IPS-18a (cell line): Measurements from ENCODE around the gene DTNBP1.

Experiments used
- H3K27ac ChIP-seq: one replicate; pipeline ENCODE4 v1.5.1; 2013; ENCODE audit warnings: low read length
- H3K27me3 ChIP-seq: one replicate; pipeline ENCODE4 v1.6.1; 2013; ENCODE audit warnings: mild to moderate bottlenecking, low read length; ENCODE audit not compliant: control insufficient read depth, insufficient read depth
- H3K36me3 ChIP-seq: one replicate; pipeline ENCODE4 v1.6.1; 2013; ENCODE audit warnings: low read depth, low read length; ENCODE audit not compliant: control insufficient read depth
- H3K4me1 ChIP-seq: one replicate; pipeline ENCODE4 v1.6.1; 2013; ENCODE audit warnings: low read depth, low read length; ENCODE audit not compliant: control insufficient read depth
- H3K4me3 ChIP-seq: one replicate; pipeline ENCODE4 v1.5.1; 2013; ENCODE audit warnings: low read length
- H3K9ac ChIP-seq: one replicate; pipeline ENCODE4 v1.6.1; 2013; ENCODE audit warnings: mild to moderate bottlenecking, low read length, moderate library complexity
- H3K9me3 ChIP-seq: one replicate; pipeline ENCODE4 v1.6.1; 2013; ENCODE audit warnings: low read depth, low read length; ENCODE audit not compliant: control insufficient read depth

Gene DTNBP1

DNA sequence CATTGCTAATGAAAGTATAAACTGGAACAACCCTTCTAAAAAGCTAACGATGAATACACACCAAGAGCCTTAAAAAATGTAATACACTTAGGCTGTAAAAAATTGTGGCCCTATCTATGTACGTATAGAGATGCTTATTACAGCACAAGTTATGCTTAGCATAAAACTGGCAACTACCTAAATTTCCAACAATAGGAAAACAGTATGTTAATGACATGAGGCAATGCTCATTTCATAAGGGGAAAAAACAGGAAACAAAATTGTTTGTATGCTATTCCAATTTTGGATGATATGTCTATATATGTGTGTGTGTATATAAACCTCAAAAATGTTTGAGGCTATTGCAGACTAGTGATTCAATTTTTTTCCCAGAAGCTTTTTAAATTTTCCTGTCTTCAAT, 82.5 kb downstream of the DTNBP1 start:
- no peaks in the 10 kb centered on the region for H3K36me3 ChIP-seq
- H3K27me3 ChIP-seq = no peaks in the 10 kb centered on the region
- no peak overlapping the region for H3K9ac ChIP-seq
- H3K27ac ChIP-seq = no peak overlapping the region
- no peak overlapping the region for H3K4me3 ChIP-seq
- H3K9me3 ChIP-seq = no peaks in the 10 kb centered on the region
- H3K4me1 ChIP-seq = peaks cover 15% of the 10 kb centered on the region

GRCh38 chr6:15578716-15579391, 84.0 kb downstream of the DTNBP1 start:
- Histone ChIP-seq H3K9ac (no peak overlapping the region), H3K27ac (no peak overlapping the region), H3K4me3 (no peak overlapping the region), H3K36me3 (no peaks in the 10 kb centered on the region), H3K27me3 (no peaks in the 10 kb centered on the region), H3K4me1 (peaks cover 22% of the 10 kb centered on the region), H3K9me3 (no peaks in the 10 kb centered on the region)

- Histone ChIP-seq H3K27me3 (no peaks in the 10 kb centered on the region), H3K9ac (no peak overlapping the region), H3K36me3 (no peaks in the 10 kb centered on the region), H3K9me3 (no peaks in the 10 kb centered on the region), H3K4me1 (peaks cover 24% of the 10 kb centered on the region), H3K27ac (no peak overlapping the region), H3K4me3 (no peak overlapping the region)
Measured at GRCh38 chr6:15577550-15578171, 85.2 kb downstream of the DTNBP1 start.

- peaks cover 24% of the 10 kb centered on the region for H3K4me1 ChIP-seq
- no peaks in the 10 kb centered on the region for H3K27me3 ChIP-seq
- no peak overlapping the region for H3K9ac ChIP-seq
- H3K4me3 ChIP-seq = no peak overlapping the region
- no peaks in the 10 kb centered on the region for H3K36me3 ChIP-seq
- H3K27ac ChIP-seq = no peak overlapping the region
- no peaks in the 10 kb centered on the region for H3K9me3 ChIP-seq
Measured at GRCh38 chr6:15577106-15577505, 85.7 kb downstream of the DTNBP1 start.

- H3K4me3 ChIP-seq = no peak overlapping the region
- no peaks in the 10 kb centered on the region for H3K9me3 ChIP-seq
- no peak overlapping the region for H3K9ac ChIP-seq
- H3K36me3 ChIP-seq = no peaks in the 10 kb centered on the region
- peaks cover 24% of the 10 kb centered on the region for H3K4me1 ChIP-seq
- H3K27ac ChIP-seq = no peak overlapping the region
- H3K27me3 ChIP-seq = no peaks in the 10 kb centered on the region
Measured at GRCh38 chr6:15575357-15576033, 87.3 kb downstream of the DTNBP1 start.

DNA sequence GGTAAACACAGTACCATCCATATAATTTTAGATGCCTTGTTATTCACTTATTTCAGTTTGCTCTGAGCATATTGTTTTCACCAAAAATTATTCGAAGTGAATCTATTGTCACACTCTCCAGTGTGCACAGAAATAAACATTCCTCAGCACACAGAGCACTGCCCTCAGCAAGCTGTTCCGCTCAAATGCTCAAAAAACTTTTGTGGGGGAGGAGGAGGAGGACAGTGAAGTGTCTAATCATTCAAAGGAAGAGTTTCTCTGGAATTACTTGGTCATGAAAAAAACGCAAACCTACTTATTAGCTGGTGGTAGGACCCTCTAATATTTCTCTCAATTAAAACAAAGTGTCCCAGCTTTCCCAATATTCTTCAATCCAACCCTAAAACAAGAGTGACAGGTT, 88.3 kb downstream of the DTNBP1 start:
- Histone ChIP-seq H3K36me3 (no peaks in the 10 kb centered on the region), H3K4me1 (peaks cover 24% of the 10 kb centered on the region), H3K4me3 (no peak overlapping the region), H3K27ac (no peak overlapping the region), H3K9ac (no peak overlapping the region), H3K9me3 (no peaks in the 10 kb centered on the region), H3K27me3 (no peaks in the 10 kb centered on the region)

- Histone ChIP-seq H3K9me3 (no peaks in the 10 kb centered on the region), H3K9ac (no peak overlapping the region), H3K4me3 (no peak overlapping the region), H3K27me3 (no peaks in the 10 kb centered on the region), H3K4me1 (peaks cover 24% of the 10 kb centered on the region), H3K36me3 (no peaks in the 10 kb centered on the region), H3K27ac (no peak overlapping the region)
Measured at GRCh38 chr6:15574023-15574422, 88.8 kb downstream of the DTNBP1 start.

- no peak overlapping the region for H3K27ac ChIP-seq
- no peaks in the 10 kb centered on the region for H3K36me3 ChIP-seq
- H3K27me3 ChIP-seq = no peaks in the 10 kb centered on the region
Measured at GRCh38 chr6:15573384-15573783, 89.4 kb downstream of the DTNBP1 start.

DNA sequence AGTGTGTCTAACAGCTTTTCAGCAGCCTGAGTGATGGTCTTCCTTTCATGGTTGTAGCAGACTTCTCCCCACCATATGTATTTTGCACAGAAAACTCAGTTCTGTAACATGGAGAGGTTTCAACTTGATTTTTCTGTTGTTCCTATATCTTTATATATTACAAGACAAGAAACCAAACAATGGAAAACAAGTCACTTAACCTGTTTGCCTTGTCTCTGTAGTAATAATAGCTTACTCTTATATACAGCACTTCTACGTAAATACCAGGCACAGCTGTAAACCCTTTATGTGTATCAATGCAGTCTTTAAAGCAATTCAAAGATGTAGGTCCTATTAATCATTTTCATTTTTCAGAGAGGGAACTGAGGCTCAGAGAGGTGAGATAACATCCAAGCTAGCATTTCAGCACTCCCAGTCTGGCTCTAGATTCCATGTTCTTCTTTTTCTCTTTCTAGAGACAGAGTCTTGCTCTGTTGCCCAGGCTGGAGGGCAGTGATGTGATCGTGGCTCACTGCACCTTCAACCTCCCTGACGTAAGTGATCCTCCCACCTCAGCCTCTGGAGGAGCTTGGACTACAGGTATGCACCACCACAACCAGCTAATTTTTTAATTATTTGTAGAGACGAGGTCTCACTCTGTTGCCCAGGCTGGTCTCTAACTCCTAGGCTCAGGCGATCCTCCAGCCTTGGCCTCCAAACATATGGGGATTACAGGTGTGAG, 90.4 kb downstream of the DTNBP1 start:
- H3K4me3 ChIP-seq = no peak overlapping the region
- no peaks in the 10 kb centered on the region for H3K27me3 ChIP-seq
- H3K9me3 ChIP-seq = no peaks in the 10 kb centered on the region
- no peak overlapping the region for H3K9ac ChIP-seq
- H3K36me3 ChIP-seq = no peaks in the 10 kb centered on the region
- H3K27ac ChIP-seq = no peak overlapping the region
- H3K4me1 ChIP-seq = peaks cover 11% of the 10 kb centered on the region

More at GRCh38 chr6:15573384-15573783, 89.4 kb downstream of the DTNBP1 start:
- Histone ChIP-seq H3K4me1 (peaks cover 20% of the 10 kb centered on the region), H3K9ac (no peak overlapping the region), H3K9me3 (no peaks in the 10 kb centered on the region), H3K4me3 (no peak overlapping the region)

DNA sequence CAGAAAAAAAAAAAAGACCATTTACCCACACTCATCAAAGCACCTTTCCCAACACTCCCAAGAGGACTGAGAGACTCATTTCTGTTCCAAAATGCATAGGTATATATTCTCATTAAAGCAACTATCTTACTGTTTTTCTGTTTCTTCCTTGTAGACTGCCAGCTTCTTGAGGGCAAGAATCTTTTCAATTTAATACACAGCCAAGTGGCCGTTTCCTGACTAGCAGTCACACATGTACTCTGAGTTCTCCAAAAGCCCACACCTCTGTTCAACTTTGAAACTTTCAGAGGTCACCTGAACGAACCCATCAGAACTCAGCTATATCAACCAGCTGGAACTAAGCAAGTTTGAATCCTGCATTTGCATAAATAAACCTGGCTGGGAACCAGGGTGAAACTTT, 92.7 kb downstream of the DTNBP1 start:
- Histone ChIP-seq H3K9me3 (no peaks in the 10 kb centered on the region), H3K27ac (no peak overlapping the region), H3K27me3 (no peaks in the 10 kb centered on the region), H3K4me1 (peaks cover 9% of the 10 kb centered on the region), H3K4me3 (no peak overlapping the region), H3K9ac (no peak overlapping the region), H3K36me3 (no peaks in the 10 kb centered on the region)
